ENCODE results near the gene MED15. TPM values are rescaled to one million over a fixed set of nuclear protein-coding genes. Genes with fewer than 3 reads are reported as not detected.
"Not testable (repeated sequence)": the region's sequence is repeated elsewhere in the genome, so short reads cannot be mapped to it uniquely, and the experiment has no call there.

Gene MED15
- total RNA-seq, 3 donors from 2014 or later (not counting 1 experiment from before 2014, with no cell fraction given), result 269 to 291 (median 270) TPM

DNA sequence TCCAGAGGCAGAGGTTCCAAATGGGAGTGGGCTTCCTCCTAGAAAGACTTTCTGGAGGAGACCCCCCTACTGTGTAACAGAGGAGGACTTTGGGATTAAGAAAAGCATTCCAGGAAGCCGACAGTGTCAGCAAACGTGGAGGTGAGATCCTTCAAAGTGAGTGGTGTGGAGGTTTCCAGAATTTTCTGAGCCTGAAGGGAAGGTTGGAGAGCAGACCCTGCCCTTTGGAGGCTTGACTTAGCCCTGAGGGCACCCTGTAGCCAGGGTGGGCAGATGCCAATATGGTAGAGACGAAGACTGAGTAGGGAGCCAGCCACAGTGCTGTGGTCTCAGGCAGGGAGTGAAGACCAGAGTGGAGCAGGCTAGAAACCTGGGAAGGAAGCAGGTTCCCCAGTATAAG lies 10.0 kb upstream of the MED15 start:
- whole genome bisulfite sequencing (ENCODE audit: insufficient coverage), result 98% methylated on average over 3 of the region's 3 CpGs
- no peaks in the 10 kb centered on the region for H3K9me3 ChIP-seq (ENCODE audit: control insufficient read depth, insufficient read depth, low read length)
- H3K4me3 ChIP-seq (ENCODE audit: low read length), result no peak overlapping the region
- ATAC-seq, result no peak
- no peak for DNase-seq
- no peak overlapping the region for H3K27ac ChIP-seq (ENCODE audit: low read length)
- no peaks in the 10 kb centered on the region for H3K36me3 ChIP-seq (ENCODE audit: control insufficient read depth, insufficient read depth, low read length)
- TF ChIP-seq CTCF (IDR thresholded peaks at IDR 0.05), result no peak
- peak overlapping the region; percentile 49 for H3K4me3 Mint-ChIP-seq
- no peaks in the 10 kb centered on the region for H3K27me3 ChIP-seq (ENCODE audit: control insufficient read depth, insufficient read depth, low read length)
- intact Hi-C loops (cut with micrococcal nuclease), result no loop called here
- H3K9me3 Mint-ChIP-seq, result no peaks in the 10 kb centered on the region
- H3K27ac Mint-ChIP-seq, result peak overlapping the region in 1 of 2 donors; percentile 96
- peaks cover 14 to 33% of the 10 kb centered on the region in 2 donors for H3K4me1 Mint-ChIP-seq
- H3K4me1 ChIP-seq (ENCODE audit: control insufficient read depth, insufficient read depth, low read length), result peaks cover 25% of the 10 kb centered on the region
- H3K36me3 Mint-ChIP-seq, result no peaks in the 10 kb centered on the region
- no peaks in the 10 kb centered on the region for H3K27me3 Mint-ChIP-seq (ENCODE audit: low read depth in 2 of 2)

GRCh38 chr22:20498913-20499312 lies 8.5 kb upstream of the MED15 start:
- no peak overlapping the region for H3K4me3 ChIP-seq (ENCODE audit: low read length)
- Mint-ChIP-seq H3K36me3 (no peaks in the 10 kb centered on the region), H3K27me3 (ENCODE audit: low read depth in 2 of 2) (no peaks in the 10 kb centered on the region), H3K27ac (peak overlapping the region in 1 of 2 donors; percentile 10), H3K9me3 (no peaks in the 10 kb centered on the region), H3K4me1 (peaks cover 7 to 25% of the 10 kb centered on the region in 2 donors), H3K4me3 (no peak overlapping the region)
- intact Hi-C loops (cut with micrococcal nuclease), result no loop called here
- TF ChIP-seq CTCF (IDR thresholded peaks at IDR 0.05), result no peak
- no peaks in the 10 kb centered on the region for H3K9me3 ChIP-seq (ENCODE audit: control insufficient read depth, insufficient read depth, low read length)
- H3K36me3 ChIP-seq (ENCODE audit: control insufficient read depth, insufficient read depth, low read length), result no peaks in the 10 kb centered on the region
- WGBS (ENCODE audit: insufficient coverage), result 63% methylated on average over 3 of the region's 3 CpGs
- no peak overlapping the region for H3K27ac ChIP-seq (ENCODE audit: low read length)
- DNase-seq, result no peak
- no peak for ATAC-seq
- H3K4me1 ChIP-seq (ENCODE audit: control insufficient read depth, insufficient read depth, low read length), result peaks cover 21% of the 10 kb centered on the region
- H3K27me3 ChIP-seq (ENCODE audit: control insufficient read depth, insufficient read depth, low read length), result no peaks in the 10 kb centered on the region

DNA sequence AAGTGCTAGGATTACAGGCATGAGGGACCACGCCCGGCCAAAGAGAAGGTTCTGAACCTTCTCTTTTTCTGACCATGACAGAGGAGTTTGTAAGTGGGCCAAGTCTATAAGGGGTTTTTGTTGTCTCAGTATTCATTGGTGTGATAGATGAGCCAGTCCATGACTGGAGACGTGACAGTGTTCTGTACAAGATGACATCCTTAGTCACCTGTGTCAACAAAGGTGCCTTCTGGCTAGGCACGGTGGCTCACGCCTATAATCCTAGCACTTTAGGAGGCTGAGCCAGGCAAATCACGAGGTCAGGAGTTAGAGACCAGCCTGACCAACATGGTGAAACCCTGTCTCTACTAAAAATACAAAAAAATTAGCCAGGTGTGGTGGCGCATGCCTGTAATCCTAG lies 7.6 kb upstream of the MED15 start:
- Histone ChIP-seq H3K27ac (ENCODE audit: low read length) (no peak overlapping the region), H3K4me1 (ENCODE audit: control insufficient read depth, insufficient read depth, low read length) (peaks cover 12% of the 10 kb centered on the region), H3K4me3 (ENCODE audit: low read length) (no peak overlapping the region), H3K27me3 (ENCODE audit: control insufficient read depth, insufficient read depth, low read length) (no peaks in the 10 kb centered on the region), H3K36me3 (ENCODE audit: control insufficient read depth, insufficient read depth, low read length) (no peaks in the 10 kb centered on the region), H3K9me3 (ENCODE audit: control insufficient read depth, insufficient read depth, low read length) (no peaks in the 10 kb centered on the region)
- no peak for DNase-seq
- no peaks in the 10 kb centered on the region for H3K36me3 Mint-ChIP-seq
- H3K4me1 Mint-ChIP-seq, result peaks cover 1 to 19% of the 10 kb centered on the region in 2 donors
- no peak overlapping the region for H3K27ac Mint-ChIP-seq
- no peak for ATAC-seq
- no peaks in the 10 kb centered on the region for H3K9me3 Mint-ChIP-seq
- no peaks in the 10 kb centered on the region for H3K27me3 Mint-ChIP-seq (ENCODE audit: low read depth in 2 of 2)
- no peak overlapping the region for H3K4me3 Mint-ChIP-seq
- 97% methylated on average over 7 of the region's 7 CpGs for WGBS (ENCODE audit: insufficient coverage)
- intact Hi-C loops (cut with micrococcal nuclease), result no loop called here
- TF ChIP-seq CTCF (IDR thresholded peaks at IDR 0.05), result no peak

DNA sequence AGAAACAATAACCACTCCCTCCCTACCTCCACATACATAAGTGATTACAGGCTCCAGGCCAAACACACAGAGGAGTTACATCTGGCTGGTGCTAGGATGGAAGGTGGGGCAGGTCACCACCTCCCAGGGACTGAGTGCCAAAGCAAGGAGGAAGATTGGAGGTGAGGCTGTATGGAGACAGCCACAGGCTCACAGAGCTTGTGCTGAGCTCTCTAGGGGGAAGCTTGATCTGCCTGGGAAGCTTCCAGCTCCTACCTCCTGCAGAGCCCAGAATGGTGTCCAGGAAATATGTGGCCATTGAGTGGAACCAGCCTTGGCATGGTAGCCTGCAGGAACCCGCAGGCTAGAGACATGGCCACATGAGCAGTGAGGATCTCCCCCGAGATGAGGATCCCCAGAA lies 3.6 kb upstream of the MED15 start:
- no peak overlapping the region for H3K27ac ChIP-seq (ENCODE audit: low read length)
- no peak overlapping the region for H3K4me3 ChIP-seq (ENCODE audit: low read length)
- H3K4me3 Mint-ChIP-seq, result no peak overlapping the region
- H3K27me3 Mint-ChIP-seq (ENCODE audit: low read depth in 2 of 2), result no peaks in the 10 kb centered on the region
- H3K9me3 ChIP-seq (ENCODE audit: control insufficient read depth, insufficient read depth, low read length), result no peaks in the 10 kb centered on the region
- intact Hi-C loops (cut with micrococcal nuclease), result no loop called here
- no peaks in the 10 kb centered on the region for H3K36me3 Mint-ChIP-seq
- peaks cover 17 to 18% of the 10 kb centered on the region in 2 donors for H3K4me1 Mint-ChIP-seq
- no peaks in the 10 kb centered on the region for H3K9me3 Mint-ChIP-seq
- peaks cover 15% of the 10 kb centered on the region for H3K4me1 ChIP-seq (ENCODE audit: control insufficient read depth, insufficient read depth, low read length)
- WGBS (ENCODE audit: insufficient coverage), result 94% methylated on average over 2 of the region's 2 CpGs
- H3K27ac Mint-ChIP-seq, result no peak overlapping the region
- ATAC-seq (no peak), DNase-seq (no peak)
- H3K36me3 ChIP-seq (ENCODE audit: control insufficient read depth, insufficient read depth, low read length), result no peaks in the 10 kb centered on the region
- no peak for TF ChIP-seq CTCF (IDR thresholded peaks at IDR 0.05)
- H3K27me3 ChIP-seq (ENCODE audit: control insufficient read depth, insufficient read depth, low read length), result no peaks in the 10 kb centered on the region

- H3K27me3 Mint-ChIP-seq (ENCODE audit: low read depth in 2 of 2); H3K36me3 ChIP-seq (ENCODE audit: control insufficient read depth, insufficient read depth, low read length); H3K4me3 Mint-ChIP-seq; ATAC-seq; H3K27ac Mint-ChIP-seq; H3K4me3 ChIP-seq (ENCODE audit: low read length); H3K9me3 ChIP-seq (ENCODE audit: control insufficient read depth, insufficient read depth, low read length); DNase-seq; H3K27me3 ChIP-seq (ENCODE audit: control insufficient read depth, insufficient read depth, low read length); H3K27ac ChIP-seq (ENCODE audit: low read length); intact Hi-C loops (cut with micrococcal nuclease); H3K36me3 Mint-ChIP-seq; H3K9me3 Mint-ChIP-seq: not testable (repeated sequence)
- H3K4me1 ChIP-seq (ENCODE audit: control insufficient read depth, insufficient read depth, low read length), result peaks cover 21% of the 10 kb centered on the region
- H3K4me1 Mint-ChIP-seq, result peaks cover 23 to 24% of the 10 kb centered on the region in 2 donors
- WGBS (ENCODE audit: insufficient coverage), result 94% methylated on average over 5 of the region's 5 CpGs
These were observed 3.0 kb upstream of the MED15 start for GRCh38 chr22:20504293-20504922.
